Renal pelvis (tissue), 4 donors: ENCODE results near the gene SEPHS2. TPM values are rescaled to one million over a fixed set of nuclear protein-coding genes. Genes with fewer than 3 reads are reported as not detected.
"Not testable (repeated sequence)": the region's sequence is repeated elsewhere in the genome, so short reads cannot be mapped to it uniquely, and the experiment has no call there.

Experiments
- DNase-seq: peaks from one replicate; pipeline ENCODE4 v3.0.0-alpha.2; 2013
- polyA plus RNA-seq, 3 donors: library from polyadenylated mRNA; unstranded; fragments of 120-200 nt; gene quantifications; one replicate each; pipeline ENCODE4 v1.2.1, GENCODE V29; 2013; ENCODE audit not compliant: insufficient read length in 3 of 3

SEPHS2 gene
- polyA plus RNA-seq, 3 donors, result 95.6 to 96.4 (median 96.0) TPM

DNA sequence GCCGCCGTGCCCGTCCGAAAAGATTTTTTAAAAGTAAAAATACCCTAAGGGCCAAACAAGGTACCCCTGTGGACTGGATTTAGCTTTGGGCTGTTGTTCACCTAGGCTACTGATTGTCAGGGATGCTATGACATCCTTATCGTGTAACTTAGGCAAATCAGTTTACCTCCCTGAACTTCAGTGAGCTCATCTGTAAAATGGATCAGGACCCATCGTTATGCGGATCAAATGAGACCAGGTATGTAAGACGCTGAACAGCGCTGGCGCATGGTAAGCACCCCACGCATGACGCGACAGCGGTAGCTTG is 38.9 kb downstream of the SEPHS2 start:
- DNase-seq, result no peak

DNA sequence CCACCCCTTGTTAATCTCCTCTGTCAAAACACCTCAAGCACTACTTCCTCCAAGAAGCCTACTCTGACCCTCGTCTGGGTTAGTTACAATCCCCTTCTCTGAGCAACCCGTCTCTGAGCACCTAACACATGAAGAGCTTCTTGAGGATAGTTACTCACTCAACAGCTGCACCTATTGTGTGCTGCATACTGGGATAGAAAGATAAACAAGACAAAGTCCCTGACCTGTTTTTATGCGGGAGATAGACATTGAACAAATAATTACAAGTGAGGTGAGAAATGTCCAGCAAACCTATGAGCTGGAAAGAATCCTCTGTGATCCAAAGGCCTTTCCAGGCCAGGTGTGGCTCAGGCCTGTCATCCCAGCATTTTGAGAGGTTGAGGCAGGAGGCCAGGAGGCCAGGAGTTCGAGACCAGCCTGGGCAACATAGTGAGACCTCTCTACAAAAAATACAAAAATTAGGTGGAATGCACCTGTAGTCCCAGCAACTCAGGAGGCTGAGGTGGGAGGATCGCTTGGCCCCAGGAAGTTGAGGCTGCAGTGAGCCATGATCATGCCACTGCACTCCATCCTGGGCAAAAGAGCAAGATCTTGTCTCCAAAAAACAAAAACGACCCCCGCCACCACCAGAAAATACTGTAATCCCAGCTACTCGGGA is 43.8 kb downstream of the SEPHS2 start:
- DNase-seq, result no peak

DNA sequence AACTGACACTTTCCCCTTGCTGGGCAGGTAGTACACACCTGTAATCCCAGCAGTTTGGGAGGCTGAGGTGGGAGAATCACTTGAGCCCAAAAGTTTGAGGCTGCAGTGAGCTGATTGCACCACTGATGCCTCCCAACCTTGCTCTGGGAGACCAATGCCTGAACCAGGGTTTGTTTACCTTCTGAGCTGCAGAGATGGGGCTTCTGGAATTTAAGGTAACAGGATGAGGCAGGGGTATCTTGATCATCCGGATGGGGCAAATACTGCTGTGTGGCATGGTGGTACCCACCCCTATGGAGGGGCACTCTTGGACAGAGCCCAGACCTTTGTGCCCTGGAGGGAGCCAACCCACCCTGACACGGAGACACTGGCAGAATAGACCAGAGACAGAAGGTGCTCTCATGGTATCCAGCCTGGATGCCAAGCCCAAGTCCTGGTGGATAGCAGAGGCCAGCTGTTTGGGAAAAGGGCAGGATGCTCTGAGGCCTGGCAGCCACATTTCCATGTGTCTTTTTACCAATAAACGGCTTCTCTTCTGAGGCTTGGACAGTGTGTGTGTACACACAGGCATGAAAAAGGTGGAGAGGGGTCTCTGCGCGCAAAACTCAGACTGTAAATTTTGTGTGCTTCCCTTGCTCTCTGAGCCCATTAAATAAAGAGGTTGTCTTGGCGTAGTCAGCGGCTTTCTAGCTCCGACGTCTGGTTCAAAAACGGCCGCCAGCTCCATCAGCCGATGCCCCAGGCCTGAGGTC is 46.1 kb downstream of the SEPHS2 start:
- DNase-seq, result no peak

DNA sequence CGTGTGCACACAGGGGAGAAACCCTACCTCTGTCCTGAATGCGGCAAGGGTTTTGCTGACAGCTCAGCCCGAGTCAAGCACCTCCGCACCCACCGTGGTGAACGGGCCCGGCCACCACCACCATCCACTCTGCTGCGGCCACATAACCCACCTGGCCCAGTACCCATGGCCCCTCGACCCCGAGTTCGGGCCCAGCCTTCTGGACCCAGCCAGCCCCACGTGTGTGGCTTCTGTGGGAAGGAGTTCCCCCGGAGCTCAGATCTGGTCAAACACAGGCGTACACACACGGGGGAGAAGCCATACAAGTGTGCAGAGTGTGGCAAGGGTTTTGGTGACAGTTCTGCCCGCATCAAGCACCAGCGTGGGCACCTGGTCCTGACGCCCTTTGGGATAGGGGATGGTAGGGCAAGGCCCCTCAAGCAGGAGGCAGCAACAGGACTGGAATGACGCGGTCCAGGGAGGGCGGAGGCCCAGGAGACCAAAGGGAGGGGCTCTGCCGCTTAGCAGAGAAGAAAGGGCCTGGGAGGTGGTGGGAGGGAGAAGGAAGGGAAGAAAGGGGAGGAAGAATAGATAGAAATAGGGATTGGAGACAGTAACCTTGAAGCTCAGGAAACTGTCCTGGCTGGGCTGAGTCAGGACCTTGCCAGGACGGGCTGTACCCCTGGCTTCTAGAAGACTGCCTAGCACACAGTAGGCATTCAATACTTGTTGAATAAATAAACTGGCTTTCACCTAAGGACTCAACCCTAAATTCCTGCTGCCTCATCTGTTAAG is 46.8 kb downstream of the SEPHS2 start:
- DNase-seq, result no peak

DNA sequence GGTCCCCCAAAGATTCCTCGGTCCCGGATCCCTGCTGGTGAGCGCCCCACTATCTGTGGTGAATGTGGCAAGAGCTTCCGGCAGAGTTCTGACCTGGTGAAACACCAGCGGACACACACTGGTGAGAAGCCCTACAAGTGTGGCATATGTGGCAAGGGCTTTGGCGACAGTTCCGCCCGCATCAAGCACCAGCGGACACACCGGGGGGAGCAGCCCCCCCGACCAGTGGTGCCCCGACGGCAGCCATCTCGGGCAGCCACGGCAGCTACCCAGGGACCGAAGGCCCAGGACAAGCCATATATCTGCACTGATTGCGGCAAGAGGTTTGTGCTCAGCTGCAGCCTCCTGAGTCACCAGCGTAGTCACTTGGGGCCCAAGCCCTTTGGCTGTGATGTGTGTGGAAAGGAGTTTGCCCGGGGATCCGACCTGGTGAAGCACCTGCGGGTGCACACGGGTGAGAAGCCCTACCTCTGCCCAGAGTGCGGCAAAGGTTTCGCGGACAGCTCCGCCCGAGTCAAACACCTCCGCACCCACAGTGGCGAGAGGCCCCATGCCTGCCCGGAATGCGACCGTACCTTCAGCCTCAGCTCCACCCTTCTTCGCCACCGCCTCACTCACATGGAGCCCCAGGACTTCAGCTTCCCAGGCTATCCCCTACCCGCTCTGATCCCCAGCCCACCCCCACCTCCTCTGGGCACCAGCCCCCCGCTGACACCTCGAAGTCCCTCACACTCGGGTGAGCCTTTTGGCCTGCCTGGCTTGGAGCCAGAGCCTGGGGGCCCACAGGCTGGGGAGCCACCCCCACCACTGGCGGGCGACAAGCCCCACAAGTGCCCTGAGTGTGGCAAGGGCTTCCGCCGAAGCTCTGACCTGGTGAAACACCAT is 47.7 kb downstream of the SEPHS2 start:
- no peak for DNase-seq

DNA sequence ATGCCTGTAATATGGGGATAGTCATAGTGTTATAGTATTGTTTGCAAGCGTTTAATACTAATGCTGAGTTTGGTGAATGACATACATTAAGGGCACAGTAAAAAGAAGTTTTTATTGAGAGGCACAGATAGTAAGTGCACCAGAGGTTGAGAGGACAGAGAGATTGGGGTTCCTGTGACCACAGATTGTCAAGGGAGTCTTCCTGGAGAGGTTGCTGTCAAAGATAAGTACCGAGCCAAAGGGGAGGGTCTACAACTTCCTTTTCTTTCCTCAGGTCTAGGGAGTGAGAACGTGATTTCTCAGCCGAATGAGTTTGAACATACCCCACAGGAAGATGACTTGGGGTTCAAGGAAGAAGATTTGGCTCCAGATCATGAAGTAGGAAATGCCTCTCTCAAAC is 48.6 kb downstream of the SEPHS2 start:
- DNase-seq, result no peak

DNA sequence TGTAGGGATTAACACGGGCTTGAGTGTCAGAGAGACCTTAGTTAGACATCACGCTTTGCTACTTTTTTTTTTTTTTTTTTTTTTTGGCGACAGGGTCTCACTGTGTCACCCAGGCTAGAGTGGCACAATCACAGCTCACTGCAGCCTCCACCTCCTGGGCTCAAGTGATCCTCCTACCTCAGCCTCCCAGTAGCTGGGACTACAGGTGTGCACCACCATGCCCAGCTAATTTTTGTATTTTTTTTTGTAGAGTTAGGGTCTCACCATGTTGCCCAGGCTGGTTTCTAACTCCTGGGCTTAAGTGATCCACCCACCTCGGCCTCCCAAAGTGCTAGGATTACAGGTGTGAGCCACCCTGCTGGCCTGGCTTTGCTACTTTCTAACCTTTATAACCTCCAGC is 49.0 kb downstream of the SEPHS2 start:
- not testable (repeated sequence) for DNase-seq

DNA sequence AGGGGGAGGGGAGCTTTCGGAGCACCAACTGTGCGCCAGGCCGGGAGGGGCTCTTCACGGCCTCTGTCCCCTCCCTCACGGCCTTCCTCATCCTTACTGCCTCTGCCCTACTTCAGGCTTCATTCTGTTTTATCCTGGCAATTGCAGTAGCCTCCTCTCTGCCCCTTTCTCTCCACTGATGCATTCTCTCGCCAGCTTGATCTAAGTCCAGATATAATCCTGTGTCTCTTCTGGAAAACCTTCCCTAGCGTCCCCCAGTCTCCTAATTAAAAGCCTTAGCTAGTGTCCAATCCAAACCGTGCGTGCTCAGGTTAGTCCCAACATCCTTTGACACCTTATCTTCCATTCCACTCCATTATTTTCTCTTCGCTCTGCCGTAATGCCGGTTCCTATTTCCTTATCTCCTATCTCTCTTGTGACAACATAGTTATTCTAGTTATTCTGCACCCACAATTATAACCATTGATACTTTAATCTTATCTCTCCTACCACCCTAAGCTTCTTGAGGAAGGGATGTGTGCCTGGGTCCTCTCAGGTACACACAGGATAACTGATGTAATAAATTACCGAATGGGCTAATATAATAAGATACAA is 49.6 kb downstream of the SEPHS2 start:
- DNase-seq, result no peak

DNA sequence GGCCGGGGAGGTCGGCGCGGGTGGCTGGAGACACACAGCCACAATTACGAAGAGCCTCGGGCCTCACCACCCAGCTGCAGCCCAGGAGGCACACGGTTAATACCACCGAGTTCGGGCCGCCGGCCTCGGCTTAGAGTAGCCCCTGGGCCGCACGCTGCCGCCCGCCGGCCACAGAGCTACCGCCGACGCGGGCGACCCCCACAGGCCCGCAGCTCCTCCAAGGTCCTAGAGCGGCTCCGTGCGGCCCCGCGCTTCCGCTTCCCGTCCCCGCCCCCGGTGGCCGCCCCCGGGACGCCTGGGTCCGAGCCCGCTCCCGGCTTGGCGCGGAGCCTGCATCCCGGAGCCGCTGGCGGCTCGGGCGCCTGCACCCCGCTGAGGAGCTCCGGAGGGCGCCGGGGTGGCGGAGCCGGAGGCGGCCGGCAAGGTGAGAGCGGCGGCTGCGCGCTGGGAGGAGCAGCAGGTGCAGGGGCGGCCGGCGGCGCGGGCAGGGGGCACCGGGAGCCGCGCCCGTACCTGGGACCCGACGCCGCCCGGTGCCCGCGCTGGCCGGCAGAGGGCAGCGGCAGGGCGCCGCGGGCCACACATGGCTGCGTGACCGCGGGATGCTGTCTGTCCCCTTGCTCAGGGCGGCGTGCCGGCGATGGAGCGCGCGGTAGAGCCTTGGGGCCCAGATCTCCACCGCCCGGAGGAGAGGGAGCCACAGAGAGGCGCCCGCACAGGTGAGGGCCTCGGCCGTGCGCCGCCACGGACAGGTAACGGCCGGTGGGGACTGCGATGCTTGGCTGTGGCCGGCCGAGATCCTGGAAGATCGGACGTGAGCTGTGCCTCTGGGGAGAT is 50.3 kb downstream of the SEPHS2 start, which contains the start of gene ZNF48:
ZNF48 (plus strand) TSS at position 266 of the 837 bp plus-strand sequence; CDS start at position 641, 375 bp downstream.
- DNase-seq, result peak; percentile 93

DNA sequence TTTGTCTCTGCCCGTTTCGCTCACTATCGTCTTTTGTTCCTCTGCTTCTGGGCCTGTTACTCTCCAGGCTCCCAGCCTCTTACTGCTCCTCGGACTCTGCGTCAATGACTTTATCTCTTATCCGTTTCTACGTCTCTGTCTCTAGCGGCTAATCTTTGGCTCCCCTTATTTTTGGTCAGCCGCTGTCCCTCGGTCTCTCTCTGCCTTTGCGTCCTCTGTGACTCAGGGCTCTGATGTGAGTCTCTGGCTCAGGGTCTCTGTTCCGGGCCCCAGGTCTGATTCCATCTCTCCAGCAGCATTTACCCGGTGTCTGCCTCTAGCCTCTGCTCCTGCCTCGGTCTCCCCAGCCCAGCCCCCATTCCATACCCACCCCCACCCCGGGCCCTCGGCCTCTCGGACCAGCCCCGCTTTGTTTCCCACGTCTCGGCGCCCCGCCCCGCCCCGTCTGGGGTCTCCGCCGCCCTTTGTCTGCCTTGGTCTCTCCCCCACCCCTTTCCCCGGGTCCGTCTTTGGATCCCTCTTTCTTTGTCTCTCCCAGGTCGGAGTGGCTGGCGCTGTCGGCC is 51.0 kb downstream of the SEPHS2 start:
- no peak for DNase-seq

Other genes with a start within 250 kb of the SEPHS2 start
- 10 to 100 TPM; 10.6 to 25.3 (median 16.6) TPM for gene SULT1A3, start 246.6 kb downstream of the SEPHS2 start, polyA plus RNA-seq
- gene NPIPB13, start 197.4 kb downstream of the SEPHS2 start, polyA plus RNA-seq, result 10 to 100 TPM in 2 of 3 donors, 1 to 10 TPM in 1; 3.4 to 37.4 (median 29.1) TPM
- gene CD2BP2, start 90.6 kb downstream of the SEPHS2 start, polyA plus RNA-seq, result 10 to 100 TPM; 54.6 to 62.3 (median 62.3) TPM
- gene TBC1D10B, start 75.4 kb downstream of the SEPHS2 start, polyA plus RNA-seq, result 10 to 100 TPM; 37.9 to 46.2 (median 39.1) TPM
- gene MYL11, start 71.1 kb downstream of the SEPHS2 start, polyA plus RNA-seq, result 1 to 10 TPM in 2 of 3 donors, under 1 TPM in 1; 0.70 to 5.1 (median 1.9) TPM
- 1 to 10 TPM; 2.6 to 2.8 (median 2.6) TPM for gene SEPTIN1, start 63.3 kb downstream of the SEPHS2 start, polyA plus RNA-seq
- 10 to 100 TPM; 15.0 to 16.5 (median 15.9) TPM for gene ZNF48, start 50.5 kb downstream of the SEPHS2 start, polyA plus RNA-seq
- 10 to 100 TPM in 1 of 3 donors, 1 to 10 TPM in 2; 7.7 to 11.1 (median 9.9) TPM for gene ZNF771, start 38.3 kb downstream of the SEPHS2 start, polyA plus RNA-seq
- gene DCTPP1, start 15.8 kb downstream of the SEPHS2 start, polyA plus RNA-seq, result 10 to 100 TPM; 50.1 to 56.8 (median 54.9) TPM
- 1 to 10 TPM; 1.9 to 2.1 (median 2.0) TPM for gene ITGAL, start 26.9 kb upstream of the SEPHS2 start, polyA plus RNA-seq
- gene ZNF768, start 80.7 kb upstream of the SEPHS2 start, polyA plus RNA-seq, result 10 to 100 TPM; 58.5 to 70.4 (median 68.1) TPM
- 10 to 100 TPM; 10.1 to 11.3 (median 11.0) TPM for gene ZNF747, start 89.0 kb upstream of the SEPHS2 start, polyA plus RNA-seq
- 10 to 100 TPM; 13.3 to 18.8 (median 14.4) TPM for gene ZNF764, start 112.5 kb upstream of the SEPHS2 start, polyA plus RNA-seq
- 10 to 100 TPM; 14.2 to 19.7 (median 17.7) TPM for gene ZNF688, start 125.8 kb upstream of the SEPHS2 start, polyA plus RNA-seq
- gene ZNF785, start 139.8 kb upstream of the SEPHS2 start, polyA plus RNA-seq, result 10 to 100 TPM; 21.3 to 36.9 (median 32.1) TPM
- gene ZNF689, start 164.5 kb upstream of the SEPHS2 start, polyA plus RNA-seq, result 10 to 100 TPM; 14.8 to 16.2 (median 15.7) TPM
- 10 to 100 TPM; 50.6 to 52.4 (median 51.8) TPM for gene PRR14, start 205.1 kb upstream of the SEPHS2 start, polyA plus RNA-seq
- 10 to 100 TPM; 69.5 to 85.7 (median 76.5) TPM for gene FBRS, start 212.6 kb upstream of the SEPHS2 start, polyA plus RNA-seq